ENCODE results near the gene RANBP1.

Gene RANBP1

GRCh38 chr22:20090730-20091240 lies 25.1 kb upstream of the RANBP1 start:
- Histone ChIP-seq H3K4me3 (ENCODE audit: low read length) (no peak overlapping the region), H3K27me3 (ENCODE audit: control insufficient read depth, insufficient read depth, low read length) (no peaks in the 10 kb centered on the region), H3K9me3 (ENCODE audit: control insufficient read depth, low read depth, low read length) (no peaks in the 10 kb centered on the region), H3K9ac (ENCODE audit: low read length) (no peak overlapping the region), H3K27ac (ENCODE audit: low read length) (no peak overlapping the region), H3K36me3 (ENCODE audit: control insufficient read depth, low read depth, low read length) (peaks cover 99% of the 10 kb centered on the region), H3K4me1 (ENCODE audit: control insufficient read depth, low read depth, low read length) (no peaks in the 10 kb centered on the region)

- no peaks in the 10 kb centered on the region for H3K9me3 ChIP-seq (ENCODE audit: control insufficient read depth, low read depth, low read length)
- H3K27ac ChIP-seq (ENCODE audit: low read length) = no peak overlapping the region
- H3K36me3 ChIP-seq (ENCODE audit: control insufficient read depth, low read depth, low read length) = peaks cover 99% of the 10 kb centered on the region
- H3K9ac ChIP-seq (ENCODE audit: low read length) = no peak overlapping the region
- no peak overlapping the region for H3K4me3 ChIP-seq (ENCODE audit: low read length)
- no peaks in the 10 kb centered on the region for H3K4me1 ChIP-seq (ENCODE audit: control insufficient read depth, low read depth, low read length)
- H3K27me3 ChIP-seq (ENCODE audit: control insufficient read depth, insufficient read depth, low read length) = no peaks in the 10 kb centered on the region
These were observed 24.0 kb upstream of the RANBP1 start for GRCh38 chr22:20091690-20092476.

- H3K4me3 ChIP-seq (ENCODE audit: low read length) = no peak overlapping the region
- H3K9ac ChIP-seq (ENCODE audit: low read length) = no peak overlapping the region
- H3K36me3 ChIP-seq (ENCODE audit: control insufficient read depth, low read depth, low read length) = peaks cover 99% of the 10 kb centered on the region
- no peaks in the 10 kb centered on the region for H3K9me3 ChIP-seq (ENCODE audit: control insufficient read depth, low read depth, low read length)
- H3K27ac ChIP-seq (ENCODE audit: low read length) = no peak overlapping the region
- no peaks in the 10 kb centered on the region for H3K4me1 ChIP-seq (ENCODE audit: control insufficient read depth, low read depth, low read length)
- no peaks in the 10 kb centered on the region for H3K27me3 ChIP-seq (ENCODE audit: control insufficient read depth, insufficient read depth, low read length)
These were observed 23.4 kb upstream of the RANBP1 start for GRCh38 chr22:20092477-20092854.

- Histone ChIP-seq H3K36me3 (ENCODE audit: control insufficient read depth, low read depth, low read length) (peaks cover 95% of the 10 kb centered on the region), H3K9me3 (ENCODE audit: control insufficient read depth, low read depth, low read length) (no peaks in the 10 kb centered on the region), H3K4me3 (ENCODE audit: low read length) (no peak overlapping the region), H3K9ac (ENCODE audit: low read length) (no peak overlapping the region), H3K27me3 (ENCODE audit: control insufficient read depth, insufficient read depth, low read length) (no peaks in the 10 kb centered on the region), H3K4me1 (ENCODE audit: control insufficient read depth, low read depth, low read length) (no peaks in the 10 kb centered on the region), H3K27ac (ENCODE audit: low read length) (no peak overlapping the region)
These were observed 22.3 kb upstream of the RANBP1 start for GRCh38 chr22:20093418-20094196.

- H3K4me3 ChIP-seq (ENCODE audit: low read length) = no peak overlapping the region
- H3K9ac ChIP-seq (ENCODE audit: low read length) = no peak overlapping the region
- peaks cover 95% of the 10 kb centered on the region for H3K36me3 ChIP-seq (ENCODE audit: control insufficient read depth, low read depth, low read length)
- no peaks in the 10 kb centered on the region for H3K4me1 ChIP-seq (ENCODE audit: control insufficient read depth, low read depth, low read length)
- H3K27me3 ChIP-seq (ENCODE audit: control insufficient read depth, insufficient read depth, low read length) = no peaks in the 10 kb centered on the region
- H3K27ac ChIP-seq (ENCODE audit: low read length) = no peak overlapping the region
- H3K9me3 ChIP-seq (ENCODE audit: control insufficient read depth, low read depth, low read length) = no peaks in the 10 kb centered on the region
These were observed 21.6 kb upstream of the RANBP1 start for GRCh38 chr22:20094197-20094807.

- peaks cover 4% of the 10 kb centered on the region for H3K4me1 ChIP-seq (ENCODE audit: control insufficient read depth, low read depth, low read length)
- no peak overlapping the region for H3K4me3 ChIP-seq (ENCODE audit: low read length)
- H3K9me3 ChIP-seq (ENCODE audit: control insufficient read depth, low read depth, low read length) = no peaks in the 10 kb centered on the region
- no peaks in the 10 kb centered on the region for H3K27me3 ChIP-seq (ENCODE audit: control insufficient read depth, insufficient read depth, low read length)
- peaks cover 94% of the 10 kb centered on the region for H3K36me3 ChIP-seq (ENCODE audit: control insufficient read depth, low read depth, low read length)
- no peak overlapping the region for H3K27ac ChIP-seq (ENCODE audit: low read length)
- no peak overlapping the region for H3K9ac ChIP-seq (ENCODE audit: low read length)
These were observed 20.4 kb upstream of the RANBP1 start for GRCh38 chr22:20095521-20095920.

GRCh38 chr22:20096574-20097420 lies 19.1 kb upstream of the RANBP1 start:
- Histone ChIP-seq H3K27ac (ENCODE audit: low read length) (no peak overlapping the region), H3K36me3 (ENCODE audit: control insufficient read depth, low read depth, low read length) (peaks cover 92% of the 10 kb centered on the region), H3K4me1 (ENCODE audit: control insufficient read depth, low read depth, low read length) (peaks cover 6% of the 10 kb centered on the region), H3K9me3 (ENCODE audit: control insufficient read depth, low read depth, low read length) (no peaks in the 10 kb centered on the region), H3K27me3 (ENCODE audit: control insufficient read depth, insufficient read depth, low read length) (no peaks in the 10 kb centered on the region), H3K4me3 (ENCODE audit: low read length) (no peak overlapping the region), H3K9ac (ENCODE audit: low read length) (no peak overlapping the region)

- H3K4me1 ChIP-seq (ENCODE audit: control insufficient read depth, low read depth, low read length) = peaks cover 6% of the 10 kb centered on the region
- H3K27ac ChIP-seq (ENCODE audit: low read length) = no peak overlapping the region
- H3K27me3 ChIP-seq (ENCODE audit: control insufficient read depth, insufficient read depth, low read length) = no peaks in the 10 kb centered on the region
- H3K36me3 ChIP-seq (ENCODE audit: control insufficient read depth, low read depth, low read length) = peaks cover 87% of the 10 kb centered on the region
- H3K9ac ChIP-seq (ENCODE audit: low read length) = no peak overlapping the region
- no peak overlapping the region for H3K4me3 ChIP-seq (ENCODE audit: low read length)
- H3K9me3 ChIP-seq (ENCODE audit: control insufficient read depth, low read depth, low read length) = no peaks in the 10 kb centered on the region
These were observed 16.7 kb upstream of the RANBP1 start for GRCh38 chr22:20099099-20099711.

GRCh38 chr22:20101638-20102037 lies 14.3 kb upstream of the RANBP1 start:
- Histone ChIP-seq H3K27ac (ENCODE audit: low read length) (no peak overlapping the region), H3K9me3 (ENCODE audit: control insufficient read depth, low read depth, low read length) (no peaks in the 10 kb centered on the region), H3K27me3 (ENCODE audit: control insufficient read depth, insufficient read depth, low read length) (no peaks in the 10 kb centered on the region), H3K36me3 (ENCODE audit: control insufficient read depth, low read depth, low read length) (peaks cover 86% of the 10 kb centered on the region), H3K4me3 (ENCODE audit: low read length) (no peak overlapping the region), H3K4me1 (ENCODE audit: control insufficient read depth, low read depth, low read length) (peaks cover 6% of the 10 kb centered on the region), H3K9ac (ENCODE audit: low read length) (no peak overlapping the region)

GRCh38 chr22:20102203-20102780 lies 13.6 kb upstream of the RANBP1 start:
- H3K9ac ChIP-seq (ENCODE audit: low read length) = no peak overlapping the region
- H3K4me1 ChIP-seq (ENCODE audit: control insufficient read depth, low read depth, low read length) = peaks cover 6% of the 10 kb centered on the region
- peaks cover 86% of the 10 kb centered on the region for H3K36me3 ChIP-seq (ENCODE audit: control insufficient read depth, low read depth, low read length)
- H3K27ac ChIP-seq (ENCODE audit: low read length) = no peak overlapping the region
- no peaks in the 10 kb centered on the region for H3K9me3 ChIP-seq (ENCODE audit: control insufficient read depth, low read depth, low read length)
- no peak overlapping the region for H3K4me3 ChIP-seq (ENCODE audit: low read length)
- no peaks in the 10 kb centered on the region for H3K27me3 ChIP-seq (ENCODE audit: control insufficient read depth, insufficient read depth, low read length)

All from iPS-18a (cell line).